GM21528 (cell line): ENCODE data around the gene RETREG1.
A peak's percentile ranks its signal among the peaks of the same experiment; 100 is the strongest.
"Not testable (repeated sequence)": the region's sequence is repeated elsewhere in the genome, so short reads cannot be mapped to it uniquely, and the experiment has no call there.

ENCODE experiments used
- ATAC-seq: cut with Tn5 transposase; IDR thresholded peaks from one replicate; pipeline ENCODE4 v1.9.1; 2021; ENCODE audit warnings: mild to moderate bottlenecking, moderate library complexity; ENCODE audit not compliant: unreplicated experiment, low FRiP score

RETREG1 gene

GRCh38 chr5:16493261-16493660, 123.5 kb downstream of the RETREG1 start:
- no peak for ATAC-seq

DNA sequence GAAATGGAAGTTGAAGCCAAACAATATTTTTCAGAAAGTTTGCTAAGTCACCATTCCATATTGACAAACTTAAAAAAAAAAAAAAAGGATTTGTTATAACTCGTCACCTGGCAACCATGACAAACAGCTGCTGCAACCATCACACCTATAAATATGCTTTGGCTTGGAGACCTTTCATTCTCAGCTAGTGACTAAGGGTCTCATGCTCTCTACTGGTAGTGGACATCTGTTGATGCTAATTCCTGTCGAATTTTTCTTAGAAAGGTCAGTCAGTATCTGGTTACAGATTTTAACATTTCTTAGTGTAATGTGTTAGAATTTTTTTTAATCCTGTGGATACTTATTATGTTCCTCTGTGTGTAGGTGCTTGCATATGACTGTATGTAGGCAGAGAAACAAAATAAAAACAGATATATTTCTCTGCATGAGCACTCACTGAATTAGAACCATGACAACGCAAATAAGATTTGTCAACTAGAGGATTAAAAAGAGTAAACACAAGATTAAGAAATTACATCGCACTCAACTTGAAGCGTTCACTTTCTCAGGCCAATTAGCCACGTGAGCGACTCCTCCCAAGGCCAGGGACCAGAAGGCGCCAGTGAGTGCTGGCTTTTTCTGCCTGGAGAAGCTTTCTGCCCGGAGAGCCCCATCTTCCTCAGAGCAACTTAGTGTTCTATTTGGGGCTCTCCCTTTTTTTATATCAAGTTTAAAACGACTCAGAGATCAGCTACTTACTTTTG, 124.2 kb downstream of the RETREG1 start:
- ATAC-seq, result no peak

DNA sequence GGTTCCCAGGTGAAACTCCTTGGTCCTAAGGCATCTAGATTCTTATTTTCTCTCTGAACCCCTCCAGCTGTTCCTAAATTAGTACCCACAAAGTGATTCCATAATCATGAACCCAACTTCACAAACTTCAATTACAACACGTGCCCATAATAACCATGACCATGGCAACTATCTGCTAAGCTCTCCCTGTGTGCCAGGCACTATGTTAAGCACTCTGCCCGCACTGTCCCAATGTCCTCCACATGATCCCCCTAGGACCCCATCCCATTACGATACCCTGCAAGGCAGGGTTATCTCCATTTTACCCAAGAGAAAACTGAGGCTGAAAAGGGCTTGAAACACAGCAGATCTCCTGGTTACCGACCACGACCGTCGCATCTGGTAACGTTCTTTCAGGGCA, 125.9 kb downstream of the RETREG1 start:
- ATAC-seq, result no peak

GRCh38 chr5:16489322-16489791, 127.4 kb downstream of the RETREG1 start:
- peak; percentile 61 for ATAC-seq

GRCh38 chr5:16487456-16487855, 129.3 kb downstream of the RETREG1 start:
- ATAC-seq, result no peak

- ATAC-seq, result no peak
These were observed 130.1 kb downstream of the RETREG1 start for GRCh38 chr5:16486711-16487111.

GRCh38 chr5:16485656-16486055, 131.1 kb downstream of the RETREG1 start:
- ATAC-seq, result no peak

GRCh38 chr5:16484081-16484480, 132.7 kb downstream of the RETREG1 start:
- ATAC-seq, result no peak

DNA sequence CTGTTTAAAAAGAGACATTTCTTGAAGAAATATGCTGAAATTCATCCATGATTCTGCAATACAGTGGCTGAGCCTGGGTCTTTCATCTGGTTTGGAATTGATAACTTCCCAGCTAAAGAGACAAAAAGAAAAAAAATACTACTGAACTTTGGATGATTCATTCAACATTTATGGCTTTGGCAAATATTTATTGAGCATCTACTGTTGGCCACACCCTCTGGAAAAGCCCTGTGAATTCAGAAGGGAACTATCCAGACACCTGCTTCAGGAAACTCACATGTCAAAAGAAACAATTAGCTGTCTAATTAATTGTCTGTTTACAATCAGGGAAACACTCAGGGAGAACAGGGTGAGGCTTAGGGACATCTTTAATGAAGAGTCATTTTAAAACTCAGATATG, 133.4 kb downstream of the RETREG1 start:
- ATAC-seq, result no peak

DNA sequence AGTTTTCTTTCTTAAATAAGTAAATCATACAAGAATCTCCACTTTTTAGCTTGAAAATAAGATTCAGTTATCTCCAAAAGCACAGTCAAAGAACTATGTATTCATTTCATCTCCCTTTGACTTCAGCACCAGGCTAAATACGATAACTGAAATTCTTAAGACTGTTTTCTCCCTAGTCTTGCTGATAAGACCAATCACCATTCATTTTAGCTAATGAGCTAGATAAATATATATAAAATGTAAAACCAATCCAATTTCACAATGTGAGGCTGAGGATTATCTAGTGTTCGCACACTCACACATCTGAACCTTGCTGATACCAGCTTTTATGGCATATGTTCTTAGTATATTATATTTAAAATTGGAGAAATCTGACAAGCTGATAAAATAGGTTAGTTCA, 133.9 kb downstream of the RETREG1 start:
- no peak for ATAC-seq

- ATAC-seq, result no peak
These were observed 135.8 kb downstream of the RETREG1 start for GRCh38 chr5:16480821-16481538.

DNA sequence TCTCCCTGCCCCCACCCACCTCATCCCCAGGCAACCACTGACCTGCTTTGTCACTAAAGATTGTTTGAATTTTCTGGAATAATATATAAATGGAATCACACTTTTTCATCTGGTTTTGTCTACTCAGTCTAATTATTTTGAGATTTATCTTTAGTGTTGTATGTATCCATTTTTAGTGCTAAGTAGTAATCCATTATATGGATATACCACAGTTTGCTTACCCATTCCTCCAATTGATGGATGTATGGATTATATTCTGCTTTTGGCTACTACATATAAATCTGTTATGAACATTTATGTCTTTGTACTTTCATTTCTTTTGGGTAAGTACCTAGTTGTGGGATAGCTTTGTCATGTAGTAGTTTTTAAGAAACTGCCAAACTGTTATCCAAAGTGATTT, 136.7 kb downstream of the RETREG1 start:
- ATAC-seq, result no peak

GRCh38 chr5:16477541-16477940, 139.3 kb downstream of the RETREG1 start:
- no peak for ATAC-seq

GRCh38 chr5:16476417-16476816, 140.4 kb downstream of the RETREG1 start:
- not testable (repeated sequence) for ATAC-seq

DNA sequence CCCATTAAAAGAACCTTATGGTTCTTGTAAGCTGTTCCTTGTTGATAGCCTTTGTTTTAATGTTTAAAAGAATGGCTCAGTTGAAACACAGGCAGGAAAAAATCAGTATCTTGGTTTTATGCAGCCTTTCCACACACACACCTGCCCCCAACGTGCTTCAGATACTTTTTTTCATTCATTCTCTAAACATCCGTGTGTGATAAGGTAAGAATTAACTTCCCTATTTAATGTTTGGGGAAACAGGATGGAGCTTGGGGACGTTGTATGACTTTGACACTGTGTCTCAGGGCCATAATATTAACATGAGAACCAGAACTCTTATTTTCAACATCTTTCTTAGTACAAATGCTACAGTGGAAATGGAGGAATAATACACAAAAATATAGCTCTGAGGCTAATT, 145.4 kb downstream of the RETREG1 start:
- ATAC-seq, result no peak

- peak; percentile 75 for ATAC-seq
These were observed 149.2 kb downstream of the RETREG1 start for GRCh38 chr5:16467363-16468219.

GRCh38 chr5:16465544-16466432, 151.0 kb downstream of the RETREG1 start, which contains the start of gene ZNF622:
ZNF622 (minus strand) TSS chr5:16465800; CDS start chr5:16465665, 135 bp downstream.
- ATAC-seq, result peak; percentile 92

GRCh38 chr5:16464664-16465543, 151.9 kb downstream of the RETREG1 start:
- no peak for ATAC-seq

DNA sequence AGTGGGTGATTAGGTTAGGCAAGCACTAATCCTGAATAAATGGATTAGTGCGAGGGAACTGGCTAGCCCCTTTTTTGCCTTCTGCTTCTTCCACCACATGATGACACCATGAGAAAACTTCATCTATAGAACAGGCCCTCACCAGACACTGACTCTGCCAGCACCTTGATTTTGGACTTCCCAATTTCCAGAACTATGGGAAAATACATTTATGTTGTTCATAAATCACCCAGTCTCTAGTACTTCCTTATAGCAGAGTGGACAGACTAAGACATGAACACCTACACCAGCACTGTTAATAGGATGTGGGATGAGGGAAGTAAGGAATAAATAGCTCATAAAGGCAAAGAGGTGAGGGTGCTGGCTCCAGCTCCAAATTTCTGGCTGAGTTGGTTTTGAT, 152.6 kb downstream of the RETREG1 start:
- ATAC-seq, result no peak
